Esophagus muscularis mucosa (tissue), 4 donors: ENCODE results near the gene LMAN2. TPM values are rescaled to one million over a fixed set of nuclear protein-coding genes. Genes with fewer than 3 reads are reported as not detected.

Experiments used
- DNase-seq: peaks from one replicate; pipeline ENCODE4 v3.0.0-alpha.2; 2017; ENCODE audit errors: extremely low spot score
- H3K27ac ChIP-seq, 4 donors: fragments of 200-600 bp; sonication (generic); replicated peaks in 1 of 4; 1 replicate in 3 of 4; 2 replicates in 1 of 4; pipeline ENCODE4 v1.5.1; 2016 to 2019; ENCODE audit warnings: mild to moderate bottlenecking in 1 of 4
- H3K27me3 ChIP-seq, 4 donors: fragments of 200-600 bp; sonication (generic); one replicate each; pipeline versions ENCODE4 v1.5.1 to v1.6.0; 2016 to 2019
- H3K36me3 ChIP-seq, 4 donors: fragments of 200-600 bp; sonication (generic); one replicate each; pipeline ENCODE4 v1.5.1; 2016 to 2019
- H3K4me1 ChIP-seq, 4 donors: fragments of 200-600 bp; sonication (generic); one replicate each; pipeline ENCODE4 v1.5.1; 2016 to 2019
- H3K4me3 ChIP-seq, 4 donors: fragments of 200-600 bp; sonication (generic); 1 replicate in 2 of 4; 2 replicates in 2 of 4; pipeline ENCODE4 v1.5.1; 2016 to 2019; ENCODE audit warnings: mild to moderate bottlenecking in 4 of 4, moderate library complexity in 1 of 4
- H3K9me3 ChIP-seq, 4 donors: fragments of 200-600 bp; sonication (generic); 1 replicate in 3 of 4; 2 replicates in 1 of 4; pipeline ENCODE4 v1.5.1; 2016 to 2019
- CTCF ChIP-seq, 3 experiments: fragments of 200-600 bp in 2 of 3; fragments of 450-650 bp in 1 of 3; sonication (generic) in 2 of 3; IDR thresholded peaks; one replicate each; pipeline ENCODE4 v1.5.1; 2017 to 2019; ENCODE audit warnings: antibody characterized with exemption in 3 of 3, mild to moderate bottlenecking in 2 of 3, moderate library complexity in 1 of 3
- EP300 ChIP-seq: sonication (generic); formaldehyde crosslinking; IDR thresholded peaks from one replicate; pipeline ENCODE4 v1.6.1; 2017; ENCODE audit warnings: antibody characterized with exemption
- POLR2A ChIP-seq: fragments of 450-650 bp; IDR thresholded peaks from one replicate; pipeline ENCODE4 v1.6.1; 2017; ENCODE audit warnings: antibody characterized with exemption, moderate library complexity, mild to moderate bottlenecking, low read depth
- POLR2AphosphoS5 ChIP-seq, 2 donors: sonication (generic); formaldehyde crosslinking; IDR thresholded peaks; one replicate each; pipeline ENCODE4 v1.6.1; 2017; ENCODE audit warnings: antibody characterized with exemption in 2 of 2
- WGBS: methylation state at CpG from one replicate; pipeline ENCODE4 v1.1.5; 2018; 5-methylcytosine and 5-hydroxymethylcytosine counted together
- intact Hi-C: fragments of 100-400 bp; cut with DNase I; formaldehyde crosslinking; loops from one replicate; pipeline ENCODE4 v1.15.1; 2023
- total RNA-seq, 4 donors: library from RNA; depleted of rRNA; stranded (reverse); fragments of >200 nt; gene quantifications; one replicate each; pipeline versions ENCODE4 v1.1.0 to v1.2.1, GENCODE V29; 2016

The LMAN2 gene
- total RNA-seq, 4 donors from 2014 or later: 95.1 to 168 (median 128) TPM

- Histone ChIP-seq H3K9me3 (no peaks in the 10 kb centered on the region), H3K27ac (peak overlapping the region in 1 of 4 donors; percentile 79), H3K36me3 (peaks cover 8 to 23% (median 20%) of the 10 kb centered on the region in 4 donors), H3K4me1 (peaks cover 20 to 45% (median 27%) of the 10 kb centered on the region in 4 donors), H3K4me3 (peak overlapping the region; percentile 54 to 72 (median 61)), H3K27me3 (no peaks in the 10 kb centered on the region)
- no peak for TF ChIP-seq POLR2AphosphoS5 (IDR thresholded peaks at IDR 0.05)
- intact Hi-C loops: loop anchor here (10.0 kb wide), 1 partner anchor 144 kb away; no protein-coding TSS in a partner anchor
- DNase-seq: no peak
- 17% methylated on average over 20 of the region's 20 CpGs for WGBS
These were observed 40.6 kb downstream of the LMAN2 start for GRCh38 chr5:177310757-177311391.

GRCh38 chr5:177310332-177310731, 41.1 kb downstream of the LMAN2 start:
- H3K4me3 ChIP-seq: no peak overlapping the region
- no peaks in the 10 kb centered on the region for H3K27me3 ChIP-seq
- TF ChIP-seq POLR2A (no peak), POLR2AphosphoS5 (IDR thresholded peaks at IDR 0.05) (no peak)
- H3K36me3 ChIP-seq: peaks cover 8 to 28% (median 25%) of the 10 kb centered on the region in 4 donors
- no peaks in the 10 kb centered on the region for H3K9me3 ChIP-seq
- no peak overlapping the region for H3K27ac ChIP-seq
- no peak for DNase-seq
- WGBS: no CpG with 5 or more reads among the region's 13 CpGs
- H3K4me1 ChIP-seq: peaks cover 23 to 51% (median 31%) of the 10 kb centered on the region in 4 donors
- intact Hi-C loops: loop anchor here (10.0 kb wide), 1 partner anchor 144 kb away; no protein-coding TSS in a partner anchor

- H3K27me3 ChIP-seq: no peaks in the 10 kb centered on the region
- peaks cover 30 to 58% (median 38%) of the 10 kb centered on the region in 4 donors for H3K4me1 ChIP-seq
- TF ChIP-seq CTCF (IDR thresholded peaks at IDR 0.05): peak; percentile 58 to 94 (median 67)
- no peak for TF ChIP-seq POLR2A
- H3K27ac ChIP-seq: no peak overlapping the region
- no peak overlapping the region for H3K4me3 ChIP-seq
- no peaks in the 10 kb centered on the region for H3K9me3 ChIP-seq
- DNase-seq: no peak
- peaks cover 8 to 34% (median 29%) of the 10 kb centered on the region in 4 donors for H3K36me3 ChIP-seq
- 39% methylated on average over 10 of the region's 10 CpGs for WGBS
- intact Hi-C loops: loop anchor here (10.0 kb wide), 2 partner anchors 145 to 195 kb away; no protein-coding TSS in a partner anchor
These were observed 41.9 kb downstream of the LMAN2 start for GRCh38 chr5:177309351-177310191.

GRCh38 chr5:177308740-177309139, 42.7 kb downstream of the LMAN2 start:
- H3K36me3 ChIP-seq: peaks cover 8 to 34% (median 29%) of the 10 kb centered on the region in 4 donors
- no peak for DNase-seq
- peaks cover 37 to 64% (median 44%) of the 10 kb centered on the region in 4 donors for H3K4me1 ChIP-seq
- 94% methylated on average over 10 of the region's 11 CpGs for WGBS
- no peaks in the 10 kb centered on the region for H3K27me3 ChIP-seq
- no peak for TF ChIP-seq EP300
- no peak for TF ChIP-seq POLR2A
- TF ChIP-seq POLR2AphosphoS5 (IDR thresholded peaks at IDR 0.05): no peak
- no peak for TF ChIP-seq CTCF (IDR thresholded peaks at IDR 0.05)
- no peak overlapping the region for H3K27ac ChIP-seq
- no peaks in the 10 kb centered on the region for H3K9me3 ChIP-seq
- intact Hi-C loops: loop anchor here (10.0 kb wide), 1 partner anchor 194 kb away; no protein-coding TSS in a partner anchor
- no peak overlapping the region for H3K4me3 ChIP-seq

GRCh38 chr5:177307544-177308363, 43.7 kb downstream of the LMAN2 start:
- Histone ChIP-seq H3K4me1 (peaks cover 39 to 64% (median 44%) of the 10 kb centered on the region in 4 donors), H3K4me3 (no peak overlapping the region), H3K36me3 (peaks cover 8 to 34% (median 29%) of the 10 kb centered on the region in 4 donors), H3K27me3 (no peaks in the 10 kb centered on the region), H3K9me3 (no peaks in the 10 kb centered on the region), H3K27ac (no peak overlapping the region)
- WGBS: 65% methylated on average over 24 of the region's 43 CpGs
- TF ChIP-seq POLR2A (no peak), CTCF (IDR thresholded peaks at IDR 0.05) (no peak), POLR2AphosphoS5 (IDR thresholded peaks at IDR 0.05) (no peak), EP300 (no peak)
- no peak for DNase-seq
- intact Hi-C loops: loop anchor here (10.0 kb wide), 1 partner anchor 193 kb away; no protein-coding TSS in a partner anchor
